H7 (cell line): Measurements from ENCODE around the gene ETV5. TPM values are rescaled to one million over a fixed set of nuclear protein-coding genes. Genes with fewer than 3 reads are reported as not detected.

ENCODE experiments used
- DNase-seq: peaks from one replicate; pipeline ENCODE4 v3.0.0; 2012
- H3K27me3 ChIP-seq: 2 replicates; pipeline ENCODE4 v1.6.0; 2011; ENCODE audit warnings: mild to moderate bottlenecking, low read length; ENCODE audit not compliant: control insufficient read depth, insufficient read depth
- H3K36me3 ChIP-seq: replicated peaks from 2 replicates; pipeline ENCODE4 v1.5.1; 2011; ENCODE audit warnings: low read length; ENCODE audit not compliant: control insufficient read depth, insufficient read depth
- H3K4me3 ChIP-seq: 2 replicates; pipeline ENCODE4 v1.5.1; 2011; ENCODE audit warnings: low read depth, mild to moderate bottlenecking, control low read depth, low read length, moderate library complexity; ENCODE audit not compliant: insufficient read depth
- total RNA-seq: library from RNA; depleted of rRNA; stranded (reverse); fragments of >200 nt; shearing (Covaris generic); gene quantifications from 2 replicates; pipeline ENCODE4 v1.2.3, GENCODE V29; 2014

ETV5 gene
- total RNA-seq, 1 experiment from 2014 or later: 51.1 TPM

DNA sequence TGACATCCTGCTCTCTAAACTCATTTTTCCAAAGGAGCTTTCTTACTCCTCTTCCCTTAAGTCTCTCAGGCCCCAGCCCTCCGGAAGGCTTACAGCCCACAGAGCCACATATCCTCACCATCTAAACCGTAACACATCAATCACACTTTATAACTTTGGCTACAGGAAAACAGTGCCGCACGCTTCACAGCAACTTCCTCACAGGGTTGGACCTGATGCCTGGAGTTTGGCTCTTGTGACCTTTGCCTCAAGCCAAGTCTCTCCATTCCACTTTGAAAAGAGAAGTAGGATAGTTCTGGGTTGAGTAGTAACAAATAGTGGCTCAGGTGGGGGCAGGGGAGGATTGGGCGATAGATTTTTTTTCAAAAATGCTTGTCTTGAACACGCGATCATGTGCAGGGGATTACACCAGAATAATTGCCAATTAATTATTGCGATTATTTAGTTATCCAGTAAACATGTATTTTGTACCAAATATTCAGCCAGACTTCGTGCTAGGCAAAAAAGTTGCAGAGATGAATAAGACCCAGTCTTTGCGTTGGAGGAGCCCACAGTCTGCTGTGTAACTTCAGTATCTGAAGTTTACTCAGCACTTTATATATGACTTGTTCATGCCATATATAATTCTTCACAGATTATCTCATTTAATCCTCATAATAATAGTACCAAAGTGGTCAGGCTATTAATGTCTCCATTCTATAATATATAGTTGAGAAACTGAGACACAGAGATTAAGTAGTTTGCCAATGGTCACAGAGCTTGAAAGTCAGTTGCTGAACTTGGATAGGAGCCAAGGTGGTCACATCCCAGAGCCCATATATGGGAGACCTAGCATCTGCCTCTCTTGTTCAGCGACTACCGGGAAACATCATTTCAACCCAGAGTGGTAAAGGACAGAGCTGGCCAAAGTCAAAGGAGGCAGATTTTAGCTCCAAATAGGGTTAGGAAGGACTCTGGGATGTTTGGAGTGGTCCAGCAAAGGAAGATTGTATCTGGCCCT lies 2.4 kb upstream of the ETV5 start:
- H3K27me3 ChIP-seq: peaks cover 66% of the 10 kb centered on the region
- H3K36me3 ChIP-seq: no peaks in the 10 kb centered on the region
- DNase-seq: no peak
- no peak overlapping the region for H3K4me3 ChIP-seq

DNA sequence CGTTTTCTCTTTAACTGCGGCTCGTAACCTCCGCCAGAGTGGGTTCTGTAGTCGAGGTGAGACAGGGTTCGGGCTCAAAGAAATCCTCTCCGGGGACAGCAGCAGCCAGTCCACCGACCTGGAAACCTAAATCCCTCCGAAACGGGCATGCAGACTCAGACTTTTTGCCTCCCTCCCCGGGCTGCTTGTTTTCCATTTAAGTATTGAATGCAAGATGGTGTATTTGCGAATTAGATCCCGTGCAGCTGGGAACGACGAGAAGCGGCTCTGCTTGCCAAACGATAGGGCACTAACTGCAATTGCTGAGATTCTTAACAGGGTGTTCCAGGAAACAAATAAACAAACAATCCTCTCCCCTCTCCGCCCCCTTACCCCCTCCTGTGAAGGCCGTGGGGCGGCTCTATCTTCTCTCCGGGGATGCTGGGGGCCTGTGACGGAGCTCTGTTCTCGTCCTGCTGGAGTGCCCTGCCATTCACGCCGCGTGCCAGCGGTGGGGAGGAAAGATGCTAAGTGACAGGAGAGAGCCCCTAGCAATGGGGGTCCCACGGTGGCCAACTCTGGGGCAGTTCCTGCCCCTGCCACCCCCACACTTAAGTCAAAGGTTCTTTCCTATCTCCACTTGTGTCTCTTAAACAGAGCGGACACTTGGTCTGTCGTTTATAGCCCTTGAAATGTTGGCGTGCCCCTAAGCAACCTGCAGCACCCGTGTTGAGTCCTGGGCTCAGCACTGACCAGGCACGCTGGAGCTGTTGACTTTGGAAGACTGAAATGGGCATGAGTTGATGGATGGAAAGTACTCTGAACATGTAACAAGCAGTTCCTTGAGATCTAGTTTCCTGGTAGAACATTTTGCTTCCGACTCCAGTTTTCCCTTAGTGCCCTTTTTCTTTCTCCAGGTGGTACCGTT lies 1.3 kb upstream of the ETV5 start:
- H3K27me3 ChIP-seq: peaks cover 61% of the 10 kb centered on the region
- peak overlapping the region; percentile 56 for H3K4me3 ChIP-seq
- no peaks in the 10 kb centered on the region for H3K36me3 ChIP-seq
- peak; percentile 66 for DNase-seq

DNA sequence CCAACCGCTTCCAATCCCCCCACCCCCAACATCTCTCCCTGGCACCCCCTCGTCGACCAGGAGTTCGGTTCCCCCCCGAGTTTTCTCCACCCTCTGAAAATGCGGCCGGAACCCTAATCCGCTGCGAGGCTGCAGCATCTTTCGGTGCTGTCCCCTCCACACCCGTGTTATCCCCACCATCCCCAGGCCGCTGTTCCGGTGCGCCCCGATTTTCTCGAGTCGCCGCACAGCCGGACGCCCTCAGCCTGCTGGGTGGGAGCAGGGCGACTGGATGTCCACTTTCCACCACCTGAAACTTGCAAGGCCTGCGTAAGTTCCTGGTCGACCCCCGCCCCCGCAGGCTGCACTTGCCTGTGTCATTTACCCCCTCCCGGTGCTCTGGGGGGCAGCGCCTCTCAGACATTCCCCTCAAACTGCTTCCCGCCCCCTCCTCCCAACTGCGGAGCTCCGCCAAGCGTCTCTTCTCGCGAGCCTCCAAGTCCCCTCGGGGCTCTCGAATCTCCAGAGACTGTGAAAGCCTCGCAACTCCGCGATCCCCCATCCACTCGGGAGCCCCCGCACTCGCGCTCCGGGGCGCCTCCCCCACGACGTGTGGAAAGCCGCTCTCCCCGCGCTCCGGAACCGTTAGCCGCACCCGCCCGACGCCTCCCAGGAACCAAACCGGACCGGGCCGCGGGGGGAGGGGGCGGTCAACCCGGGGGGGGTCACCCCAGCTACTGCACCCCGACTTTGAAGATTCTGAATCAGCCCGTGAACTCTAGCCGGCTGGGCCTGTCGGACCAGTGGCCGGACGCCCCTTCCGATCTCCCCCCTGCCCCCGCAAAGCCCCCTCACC lies 566 bp downstream of the ETV5 start:
- peaks cover 46% of the 10 kb centered on the region for H3K27me3 ChIP-seq
- peak overlapping the region; percentile 74 for H3K4me3 ChIP-seq
- H3K36me3 ChIP-seq: no peaks in the 10 kb centered on the region
- peak; percentile 88 for DNase-seq

DNA sequence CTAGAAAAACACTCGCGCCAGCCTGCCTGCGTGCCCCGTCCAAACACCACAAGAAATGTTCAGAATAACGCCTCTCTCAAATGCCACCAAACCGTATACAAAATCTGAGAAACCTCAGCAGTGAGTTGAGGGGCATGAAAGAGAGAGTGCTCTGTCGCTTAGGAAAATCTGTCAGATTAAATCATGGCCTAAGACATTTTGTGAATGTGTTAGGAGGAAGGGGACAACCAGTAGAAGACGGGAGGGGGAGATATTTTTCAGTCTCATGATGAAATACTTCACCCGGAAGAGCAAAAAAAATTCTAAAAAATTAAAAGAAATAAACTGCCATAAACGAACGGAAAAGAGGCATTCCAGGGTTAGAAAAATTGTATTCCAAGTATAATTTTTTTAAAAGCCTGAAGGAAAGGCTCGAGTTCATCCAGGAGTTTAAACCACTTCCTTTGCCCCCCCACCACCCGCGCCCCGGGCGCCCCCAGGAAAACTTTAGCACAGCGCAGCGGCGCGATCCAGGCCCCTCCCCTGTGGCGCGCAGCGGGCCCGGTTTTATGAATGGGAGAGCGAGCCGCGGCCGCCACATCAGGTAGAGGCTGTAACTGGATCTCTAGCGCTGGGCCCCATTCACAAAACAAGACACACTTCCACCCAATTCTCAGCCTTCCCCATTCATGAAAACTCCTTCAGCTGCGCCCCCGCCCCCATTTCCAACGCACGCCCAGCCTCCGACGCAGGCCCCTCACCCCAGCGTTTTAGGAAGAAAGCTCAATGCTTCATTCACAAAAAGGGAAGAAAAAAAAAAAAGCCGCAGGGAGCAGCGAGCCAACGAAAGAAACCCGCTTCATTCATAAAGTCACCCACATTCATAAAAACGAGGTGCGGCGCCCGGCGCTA lies 1.4 kb downstream of the ETV5 start:
- H3K4me3 ChIP-seq: peak overlapping the region; percentile 74
- H3K27me3 ChIP-seq: peaks cover 37% of the 10 kb centered on the region
- no peaks in the 10 kb centered on the region; the same call in 1 of the 2 replicates for H3K36me3 ChIP-seq
- peak; percentile 90 for DNase-seq

DNA sequence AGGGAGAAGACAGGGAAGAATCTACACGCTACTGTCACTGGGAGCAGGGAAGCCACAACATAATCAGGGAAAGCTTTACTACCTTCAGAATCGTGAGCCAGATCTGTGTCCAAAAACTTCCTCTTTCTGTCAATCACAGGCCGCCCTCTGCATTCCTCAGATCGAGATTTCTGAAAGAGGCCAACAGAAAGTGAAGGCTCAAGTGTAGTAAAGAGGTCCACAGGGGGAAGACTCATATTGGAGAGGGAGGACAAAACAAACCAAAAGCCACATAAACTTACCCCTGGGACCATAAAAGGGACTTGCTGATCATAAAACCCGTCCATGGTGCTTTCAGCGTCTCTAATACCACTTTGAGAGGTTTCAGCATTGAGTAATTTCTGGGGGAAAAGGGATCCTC lies 3.3 kb downstream of the ETV5 start:
- Histone ChIP-seq H3K27me3 (peaks cover 18% of the 10 kb centered on the region), H3K4me3 (no peak overlapping the region), H3K36me3 (no peaks in the 10 kb centered on the region; the same call in 1 of the 2 replicates)
- no peak for DNase-seq

DNA sequence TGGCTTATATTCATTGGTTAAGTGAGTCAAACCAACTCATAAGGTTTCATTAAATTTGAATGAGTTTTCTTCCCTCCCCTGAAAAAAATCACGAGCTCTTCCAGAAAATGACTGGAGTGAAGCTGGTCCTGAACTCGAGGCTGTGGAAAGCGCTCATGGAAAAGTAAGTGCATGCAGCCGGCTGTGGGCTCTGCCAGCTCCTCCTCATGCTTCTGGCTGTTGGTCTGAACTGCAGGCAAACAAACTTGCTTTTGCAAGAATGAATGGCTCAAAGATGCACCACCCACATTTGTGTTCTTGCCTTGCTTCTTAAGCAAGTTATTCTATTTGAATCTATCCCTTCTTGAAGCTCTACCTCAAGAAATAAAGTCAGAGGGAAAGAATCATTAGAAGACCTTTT lies 6.2 kb downstream of the ETV5 start:
- H3K27me3 ChIP-seq: peaks cover 8% of the 10 kb centered on the region; the same call in 1 of the 2 replicates
- H3K4me3 ChIP-seq: no peak overlapping the region
- no peak for DNase-seq
- no peaks in the 10 kb centered on the region; the same call in 1 of the 2 replicates for H3K36me3 ChIP-seq

DNA sequence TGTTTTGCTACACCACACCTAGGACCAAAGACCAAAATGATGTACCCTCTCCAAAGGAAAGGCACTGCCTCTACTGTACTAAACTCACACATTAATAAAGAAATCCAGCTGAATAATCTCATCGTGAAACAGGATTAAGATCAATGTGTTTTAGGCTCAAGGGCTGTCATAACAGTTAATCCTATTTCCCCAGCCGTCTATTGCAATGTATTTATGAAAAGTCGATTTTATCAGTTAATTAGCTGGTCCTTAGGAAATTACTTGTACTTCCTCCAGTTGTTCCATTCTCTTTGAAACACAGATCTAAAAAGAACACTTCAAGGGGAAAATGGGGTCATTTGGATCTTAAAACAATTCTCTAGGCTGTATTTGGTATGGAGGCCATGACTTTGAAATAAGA lies 8.5 kb downstream of the ETV5 start:
- no peaks in the 10 kb centered on the region; the same call in 1 of the 2 replicates for H3K36me3 ChIP-seq
- H3K27me3 ChIP-seq: no peaks in the 10 kb centered on the region
- no peak overlapping the region for H3K4me3 ChIP-seq
- no peak for DNase-seq

DNA sequence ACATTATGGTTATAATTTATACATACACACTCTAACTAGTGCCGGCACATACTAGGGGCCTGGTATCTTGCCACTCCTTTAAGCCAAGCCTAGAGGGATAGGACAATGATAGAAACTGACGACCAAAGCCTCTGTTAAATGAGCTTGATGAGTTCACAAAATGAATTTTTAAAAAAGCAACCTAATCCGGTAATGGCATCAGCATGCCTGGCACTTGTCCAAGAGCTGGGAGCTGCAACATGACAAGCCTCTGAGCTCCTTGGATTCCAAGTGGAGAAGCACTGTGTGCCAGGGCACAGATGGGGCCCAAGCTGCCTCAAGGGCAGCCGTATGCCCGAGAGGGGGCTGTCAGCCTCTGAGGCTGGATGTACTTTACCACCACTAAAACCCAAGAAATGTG lies 9.7 kb downstream of the ETV5 start:
- Histone ChIP-seq H3K4me3 (no peak overlapping the region), H3K27me3 (no peaks in the 10 kb centered on the region)

DNA sequence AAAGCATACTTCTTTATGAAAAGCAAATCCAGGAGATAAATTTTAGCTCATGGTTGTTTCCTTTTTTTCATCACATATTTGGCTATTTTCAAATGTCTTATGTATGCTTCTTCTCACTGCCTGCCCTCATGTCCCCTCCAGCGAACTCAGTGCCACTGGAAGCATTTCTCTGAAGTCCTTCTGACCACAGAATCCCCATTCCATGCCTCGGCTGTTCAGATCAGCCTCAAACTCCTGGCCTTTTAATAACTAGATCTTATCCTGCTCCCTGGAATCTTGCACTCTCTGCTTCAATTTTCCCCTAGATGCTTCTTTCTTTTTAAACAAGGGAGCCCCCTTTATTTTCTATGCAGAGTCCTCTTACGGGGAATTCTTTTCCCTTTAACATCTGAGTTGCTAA lies 10.1 kb downstream of the ETV5 start:
- H3K27me3 ChIP-seq: no peaks in the 10 kb centered on the region
- H3K4me3 ChIP-seq: no peak overlapping the region; the same call in 1 of the 2 replicates
- DNase-seq: no peak
- no peaks in the 10 kb centered on the region; the same call in 1 of the 2 replicates for H3K36me3 ChIP-seq

More for the DNA sequence above, 9.7 kb downstream of the ETV5 start:
- no peak for DNase-seq
- H3K36me3 ChIP-seq: no peaks in the 10 kb centered on the region; the same call in 1 of the 2 replicates

DNA sequence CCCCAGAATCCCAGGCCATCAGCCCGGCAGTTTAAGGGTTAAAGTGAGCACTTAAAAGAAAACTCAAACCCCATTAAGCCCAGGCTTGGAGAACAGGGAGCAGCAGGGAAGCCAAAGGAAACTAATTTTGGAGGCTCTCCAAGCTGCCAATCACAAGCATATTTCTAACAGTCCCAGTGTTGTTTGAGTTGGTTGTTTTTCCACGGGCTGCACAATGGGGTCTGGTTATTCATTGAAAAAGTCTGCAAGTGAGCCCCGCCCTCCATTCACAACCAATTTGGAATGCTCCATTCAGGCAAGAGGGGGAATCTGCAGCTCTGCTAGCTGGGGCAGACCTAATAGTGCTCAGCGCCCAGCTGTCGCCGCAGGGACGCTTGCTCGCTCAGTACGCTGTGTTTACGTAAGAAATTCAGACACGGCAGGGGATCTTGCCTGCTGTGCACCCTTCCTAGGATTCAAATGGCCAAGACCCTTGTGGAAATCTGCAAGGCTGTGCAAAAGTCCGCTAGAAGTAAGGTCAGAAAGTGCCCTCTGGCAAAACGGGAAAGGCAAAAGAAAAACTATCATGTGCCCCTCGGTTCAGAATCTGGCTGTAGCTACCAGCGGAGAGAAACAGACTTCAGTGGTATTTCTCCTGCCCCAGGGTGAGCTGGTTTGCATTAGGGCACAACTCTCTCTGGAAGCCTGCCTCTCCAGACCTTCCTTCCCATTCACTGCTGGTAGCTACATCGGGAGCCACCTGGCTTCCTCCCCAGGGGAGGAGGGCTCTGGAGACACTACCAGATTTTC lies 11.0 kb downstream of the ETV5 start:
- Histone ChIP-seq H3K27me3 (no peaks in the 10 kb centered on the region), H3K4me3 (peak overlapping the region; percentile 26), H3K36me3 (no peaks in the 10 kb centered on the region; the same call in 1 of the 2 replicates)
- peak; percentile 79 for DNase-seq

DNA sequence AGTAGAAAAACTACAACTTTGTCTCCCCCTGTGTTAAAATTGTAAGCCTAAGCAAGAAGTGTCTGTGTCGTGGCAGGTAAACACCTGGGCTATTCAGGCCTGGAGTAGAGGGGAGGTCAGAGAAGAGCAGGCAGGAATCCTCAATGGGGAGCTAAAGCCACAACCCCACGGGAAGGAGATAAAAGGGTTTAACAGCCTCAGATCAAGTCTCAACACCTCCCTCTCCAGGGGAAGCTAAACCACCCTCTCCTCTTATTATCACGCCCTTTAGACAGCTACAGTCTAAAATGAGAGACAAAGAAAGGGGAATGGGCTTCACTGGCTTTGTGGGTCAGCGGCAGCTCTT lies 11.6 kb downstream of the ETV5 start:
- DNase-seq: peak; percentile 57
- Histone ChIP-seq H3K4me3 (peak overlapping the region; percentile 26; the same call in 1 of the 2 replicates), H3K27me3 (no peaks in the 10 kb centered on the region), H3K36me3 (no peaks in the 10 kb centered on the region)

DNA sequence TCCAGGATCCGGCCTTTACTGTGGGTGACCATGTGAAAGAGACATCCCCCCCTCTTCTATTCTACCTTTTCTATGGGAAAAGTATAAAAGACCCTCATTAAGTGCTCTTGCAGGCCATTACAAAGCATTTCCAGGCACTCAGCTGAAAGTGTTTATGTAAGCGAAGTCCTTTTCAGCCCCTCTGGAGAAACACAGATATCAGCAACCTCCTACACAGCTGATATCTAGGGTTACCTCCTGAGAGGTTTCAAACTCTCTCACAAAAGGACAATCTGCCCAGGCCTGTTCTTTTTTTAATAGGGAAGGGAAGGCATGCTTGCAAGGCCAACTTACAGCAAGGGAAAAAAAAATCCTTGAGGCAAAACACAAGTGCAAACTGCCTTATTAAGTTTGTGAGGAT lies 12.6 kb downstream of the ETV5 start:
- no peak for DNase-seq
- Histone ChIP-seq H3K36me3 (no peaks in the 10 kb centered on the region), H3K4me3 (no peak overlapping the region), H3K27me3 (no peaks in the 10 kb centered on the region)
